AG09309 (cell line): Measurements from ENCODE around the gene PSMA8.

ENCODE experiments used
- DNase-seq: peaks from one replicate; pipeline ENCODE4 v3.0.0-alpha.2; 2010; ENCODE audit warnings: low read depth
- H3K4me3 ChIP-seq: 2 replicates; pipeline ENCODE4 v1.5.1; 2011; ENCODE audit warnings: mild to moderate bottlenecking, low read depth, low read length, moderate library complexity; ENCODE audit not compliant: control insufficient read depth
- TF ChIP-seq, protein P1 (sequence below): IDR thresholded peaks from 2 replicates; pipeline ENCODE4 v1.5.1; 2011; ENCODE audit warnings: mild to moderate bottlenecking, low read depth, low read length, inconsistent platforms; ENCODE audit not compliant: insufficient read depth, control insufficient read depth; ENCODE audit errors: missing control alignments

The PSMA8 gene

DNA sequence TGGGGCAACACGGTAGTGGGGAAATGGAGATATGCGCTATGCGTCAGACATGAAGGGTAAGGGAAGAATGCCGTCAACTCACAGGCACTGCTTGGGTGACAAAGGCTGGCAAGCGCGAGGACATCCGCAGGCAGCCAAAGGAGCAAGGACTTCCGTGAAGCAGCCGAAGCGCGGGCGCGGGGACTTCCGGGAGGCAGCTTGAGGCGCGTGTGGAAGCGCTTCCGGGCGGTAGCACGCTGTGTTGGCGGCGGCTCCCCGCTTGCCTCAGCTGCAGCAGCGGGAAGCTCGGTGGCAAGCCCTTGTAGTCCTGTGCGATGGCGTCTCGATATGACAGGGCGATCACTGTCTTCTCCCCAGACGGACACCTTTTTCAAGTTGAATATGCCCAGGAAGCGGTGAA, at the start of gene PSMA8:
Gene PSMA8, plus strand, starts transcription at position 218 of the 400 bp plus-strand sequence. Its CDS starts 97 bp downstream, at position 315.
- no peak within 1 kb of the TSS for H3K4me3 ChIP-seq
- TF ChIP-seq, protein P1, sequence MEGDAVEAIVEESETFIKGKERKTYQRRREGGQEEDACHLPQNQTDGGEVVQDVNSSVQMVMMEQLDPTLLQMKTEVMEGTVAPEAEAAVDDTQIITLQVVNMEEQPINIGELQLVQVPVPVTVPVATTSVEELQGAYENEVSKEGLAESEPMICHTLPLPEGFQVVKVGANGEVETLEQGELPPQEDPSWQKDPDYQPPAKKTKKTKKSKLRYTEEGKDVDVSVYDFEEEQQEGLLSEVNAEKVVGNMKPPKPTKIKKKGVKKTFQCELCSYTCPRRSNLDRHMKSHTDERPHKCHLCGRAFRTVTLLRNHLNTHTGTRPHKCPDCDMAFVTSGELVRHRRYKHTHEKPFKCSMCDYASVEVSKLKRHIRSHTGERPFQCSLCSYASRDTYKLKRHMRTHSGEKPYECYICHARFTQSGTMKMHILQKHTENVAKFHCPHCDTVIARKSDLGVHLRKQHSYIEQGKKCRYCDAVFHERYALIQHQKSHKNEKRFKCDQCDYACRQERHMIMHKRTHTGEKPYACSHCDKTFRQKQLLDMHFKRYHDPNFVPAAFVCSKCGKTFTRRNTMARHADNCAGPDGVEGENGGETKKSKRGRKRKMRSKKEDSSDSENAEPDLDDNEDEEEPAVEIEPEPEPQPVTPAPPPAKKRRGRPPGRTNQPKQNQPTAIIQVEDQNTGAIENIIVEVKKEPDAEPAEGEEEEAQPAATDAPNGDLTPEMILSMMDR = no peak
- DNase-seq = no peak

DNA sequence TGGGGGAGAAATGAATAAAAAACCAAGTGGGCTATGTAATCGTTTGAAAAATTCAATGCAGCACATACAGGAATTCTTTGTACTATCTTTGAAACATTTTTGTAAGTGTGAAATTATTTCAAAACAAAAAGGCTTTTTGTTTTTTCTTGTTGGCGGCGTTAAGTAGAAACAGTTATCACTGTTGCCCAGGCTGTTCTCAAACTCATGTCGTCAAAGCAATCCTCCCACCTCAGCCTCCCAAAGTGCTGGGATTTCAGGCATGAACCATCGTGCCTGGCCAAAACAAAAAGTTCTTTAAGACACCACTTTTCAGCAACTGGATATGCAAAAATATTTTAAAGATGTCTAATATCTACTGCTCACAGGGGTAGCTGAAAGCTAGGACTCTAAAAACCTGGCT, 48.6 kb upstream of the PSMA8 start:
- no peak for DNase-seq
- TF ChIP-seq, protein P1 = no peak
- H3K4me3 ChIP-seq = no peak overlapping the region

DNA sequence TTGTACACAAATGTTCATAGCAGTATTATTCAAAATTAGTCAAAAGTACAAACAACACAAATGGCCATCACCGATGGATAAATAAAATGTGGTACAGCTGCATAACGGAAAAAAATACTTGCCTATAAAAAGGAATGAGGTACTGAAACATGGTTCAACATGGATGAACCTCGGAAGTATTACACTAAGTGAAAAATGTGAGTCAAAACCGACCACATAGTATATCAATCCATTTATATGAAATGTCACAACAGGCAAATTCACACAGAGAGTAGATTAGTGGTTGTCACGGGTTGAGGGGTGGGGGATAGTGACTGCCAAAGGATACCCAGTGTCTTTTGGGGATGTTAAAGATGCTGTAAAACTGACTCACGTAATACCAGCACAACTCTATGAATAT, 46.7 kb upstream of the PSMA8 start:
- no peak overlapping the region for H3K4me3 ChIP-seq
- no peak for DNase-seq
- TF ChIP-seq, protein P1 = no peak

DNA sequence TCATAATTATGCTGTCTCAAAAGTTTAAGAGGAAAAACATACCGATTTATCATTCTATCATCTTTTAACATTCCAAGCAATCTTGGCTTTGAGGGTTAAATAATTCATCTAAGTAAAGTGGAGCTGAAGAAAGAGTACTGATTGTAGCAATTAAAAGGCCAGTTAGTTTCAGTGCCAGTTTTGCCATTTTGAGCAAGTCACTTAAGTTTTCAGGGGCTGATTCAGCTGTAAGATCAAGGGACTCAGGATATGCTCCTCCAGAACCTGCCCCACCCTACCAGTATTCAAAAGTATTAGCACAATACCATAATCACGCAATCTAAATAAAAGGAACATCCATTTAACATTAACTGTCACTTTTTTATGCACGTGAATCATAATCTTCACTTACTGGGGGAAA, 45.2 kb upstream of the PSMA8 start:
- peak overlapping the region; percentile 85 for H3K4me3 ChIP-seq
- no peak for DNase-seq
- TF ChIP-seq, protein P1 = no peak

DNA sequence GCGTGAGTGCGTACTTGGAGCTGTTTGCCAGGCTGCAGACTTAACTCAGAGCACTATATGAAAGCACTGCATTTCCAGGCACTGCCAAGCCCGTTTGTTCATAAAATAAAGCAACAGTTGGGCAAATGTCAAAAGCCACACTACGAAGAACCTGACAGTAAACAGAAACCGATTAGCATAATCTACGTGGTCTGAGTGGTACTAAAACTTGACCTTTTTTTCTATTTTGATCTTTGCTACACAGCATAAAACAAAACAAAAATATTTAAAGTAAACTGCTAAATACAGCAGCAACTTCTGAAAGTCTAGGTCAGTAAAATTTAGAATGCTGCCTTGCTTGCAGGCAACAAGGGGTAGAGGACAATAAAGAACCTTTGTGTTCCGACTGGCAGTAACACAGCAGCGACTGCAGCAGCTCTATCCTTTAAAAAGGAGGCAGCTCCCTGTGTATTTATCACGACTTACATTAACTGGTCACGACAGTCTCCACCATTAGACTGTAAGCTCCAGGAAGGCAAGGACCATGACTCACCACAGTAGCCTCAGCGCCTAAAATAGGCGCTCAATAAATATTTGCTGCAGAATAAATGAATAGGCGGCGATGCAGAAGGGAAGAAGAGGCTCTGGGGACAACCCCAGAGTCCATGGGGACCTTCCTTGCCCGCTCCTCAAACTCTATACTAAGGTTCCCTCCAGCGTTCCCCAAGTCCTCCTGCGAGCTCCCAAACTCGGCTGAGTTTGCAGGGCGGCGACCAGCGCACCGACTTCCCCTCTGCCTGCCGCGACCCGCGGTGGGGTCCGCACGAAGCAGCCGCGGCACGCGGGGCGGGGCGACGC, 44.2 kb upstream of the PSMA8 start:
- H3K4me3 ChIP-seq = peak overlapping the region; percentile 85
- TF ChIP-seq, protein P1 = no peak
- no peak for DNase-seq

DNA sequence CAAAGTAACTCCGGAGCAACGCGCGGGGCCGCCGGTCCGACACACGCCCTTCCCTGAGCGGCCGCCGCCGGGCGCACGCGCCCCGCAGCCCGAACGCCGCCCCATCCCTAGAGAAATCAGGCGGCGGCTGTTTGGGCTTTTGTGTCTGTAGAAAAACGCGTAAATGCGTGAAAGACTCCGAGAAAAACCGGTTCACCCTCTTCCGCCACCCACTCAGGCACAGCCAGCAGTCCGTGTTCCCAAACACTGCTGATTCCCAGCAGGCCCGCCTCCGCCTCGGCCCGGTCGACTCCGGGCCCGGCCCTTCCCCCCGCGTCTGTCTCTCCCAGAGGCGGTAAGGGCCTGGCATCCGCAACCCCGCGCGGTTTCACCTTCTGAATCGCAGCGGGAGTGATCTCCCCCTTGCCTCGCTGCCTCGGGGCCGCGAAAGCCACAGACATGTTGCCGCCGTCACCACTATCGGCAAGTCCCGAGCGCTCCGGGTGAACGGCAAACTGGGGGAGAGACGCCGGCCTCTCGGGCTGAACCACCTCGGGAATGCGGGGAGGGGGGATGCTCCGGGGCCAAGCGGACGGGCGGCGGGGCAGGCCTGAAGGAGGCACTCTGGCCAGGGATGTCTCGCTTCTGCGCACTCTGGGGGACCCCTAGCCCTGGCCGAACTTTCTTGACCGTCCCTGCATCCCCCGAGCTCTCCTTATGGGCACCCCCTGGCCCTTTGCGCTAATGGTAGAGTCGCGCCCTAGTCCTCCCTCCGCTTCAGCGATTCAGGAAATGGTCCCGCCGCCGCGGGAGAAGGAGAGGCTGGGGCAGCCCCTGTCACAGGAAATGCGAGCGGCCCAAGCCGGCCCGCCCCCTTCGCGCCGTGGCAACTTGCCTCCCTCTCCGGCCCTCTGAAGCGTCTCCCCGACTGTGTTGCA, 43.3 kb upstream of the PSMA8 start, which contains the start of gene SS18:
Gene SS18, minus strand, starts transcription at position 484 of the 917 bp plus-strand sequence. Its CDS starts 44 bp downstream, at position 440.
- TF ChIP-seq, protein P1 = no peak
- peak; percentile 79 for DNase-seq
- H3K4me3 ChIP-seq = peak within 1 kb of the TSS; percentile 85
